ENCODE results near the gene SLC25A4.
A peak's percentile ranks its signal among the peaks of the same experiment; 100 is the strongest.
"Not testable (repeated sequence)": the region's sequence is repeated elsewhere in the genome, so short reads cannot be mapped to it uniquely, and the experiment has no call there.

The SLC25A4 gene

GRCh38 chr4:185115827-185116232, 27.2 kb upstream of the SLC25A4 start:
- TF ChIP-seq TCF4 (CRISPR knock-in tag; IDR thresholded peaks at IDR 0.05; ENCODE audit: borderline replicate concordance) (peak; percentile 78; the same call in 1 of the 2 replicates), ZFP3 (CRISPR knock-in tag; IDR thresholded peaks at IDR 0.05) (peak; percentile 79), ZNF8 (CRISPR knock-in tag; IDR thresholded peaks at IDR 0.05) (no peak)
- TF ChIP-seq, protein P1, sequence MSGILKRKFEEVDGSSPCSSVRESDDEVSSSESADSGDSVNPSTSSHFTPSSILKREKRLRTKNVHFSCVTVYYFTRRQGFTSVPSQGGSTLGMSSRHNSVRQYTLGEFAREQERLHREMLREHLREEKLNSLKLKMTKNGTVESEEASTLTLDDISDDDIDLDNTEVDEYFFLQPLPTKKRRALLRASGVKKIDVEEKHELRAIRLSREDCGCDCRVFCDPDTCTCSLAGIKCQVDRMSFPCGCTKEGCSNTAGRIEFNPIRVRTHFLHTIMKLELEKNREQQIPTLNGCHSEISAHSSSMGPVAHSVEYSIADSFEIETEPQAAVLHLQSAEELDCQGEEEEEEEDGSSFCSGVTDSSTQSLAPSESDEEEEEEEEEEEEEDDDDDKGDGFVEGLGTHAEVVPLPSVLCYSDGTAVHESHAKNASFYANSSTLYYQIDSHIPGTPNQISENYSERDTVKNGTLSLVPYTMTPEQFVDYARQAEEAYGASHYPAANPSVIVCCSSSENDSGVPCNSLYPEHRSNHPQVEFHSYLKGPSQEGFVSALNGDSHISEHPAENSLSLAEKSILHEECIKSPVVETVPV (CRISPR knock-in tag; IDR thresholded peaks at IDR 0.05) = no peak
- peak; percentile 89 for ATAC-seq

DNA sequence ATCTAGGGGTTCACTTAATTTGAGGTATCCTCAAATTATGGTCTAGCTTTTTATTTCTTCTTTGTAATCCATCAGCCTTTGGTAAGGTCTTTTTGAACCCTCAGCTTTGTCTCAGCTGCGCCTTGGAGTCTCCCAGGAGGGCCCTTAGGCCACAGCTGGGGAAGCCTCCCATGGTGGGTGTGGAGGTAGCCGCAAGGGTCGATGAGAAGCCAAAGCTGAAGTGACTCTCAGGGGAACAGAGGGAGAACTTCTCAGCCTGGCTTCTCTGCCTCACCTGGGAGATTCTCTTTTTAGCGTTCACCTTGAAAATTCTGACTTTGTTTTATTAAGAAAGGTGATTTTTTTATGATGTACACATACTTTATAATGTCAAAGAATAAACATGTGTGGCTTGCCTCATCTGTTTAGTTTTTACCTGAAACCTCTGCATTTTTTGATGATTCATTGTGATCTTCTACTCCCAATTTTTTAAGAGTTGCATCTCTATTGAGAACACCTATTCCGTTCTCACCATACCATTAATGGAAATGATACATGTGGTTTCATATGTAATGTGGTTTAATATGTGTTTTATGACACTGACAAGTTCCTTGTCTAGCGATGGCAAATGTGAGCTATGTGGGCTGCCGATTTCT, 25.6 kb upstream of the SLC25A4 start:
- ATAC-seq = no peak
- TF ChIP-seq PATZ1 (CRISPR knock-in tag; IDR thresholded peaks at IDR 0.05; ENCODE audit: borderline replicate concordance) (no peak), TSHZ2 (CRISPR knock-in tag; IDR thresholded peaks at IDR 0.05) (no peak), SNAI2 (CRISPR knock-in tag; IDR thresholded peaks at IDR 0.05) (no peak), ARNTL (CRISPR knock-in tag; IDR thresholded peaks at IDR 0.05; ENCODE audit: borderline replicate concordance, low read depth) (no peak), TCF4 (CRISPR knock-in tag; IDR thresholded peaks at IDR 0.05; ENCODE audit: borderline replicate concordance) (no peak), CSDC2 (CRISPR knock-in tag; IDR thresholded peaks at IDR 0.05) (no peak), RARB (CRISPR knock-in tag; IDR thresholded peaks at IDR 0.05) (no peak), ESRRG (CRISPR knock-in tag; IDR thresholded peaks at IDR 0.05) (no peak), TOX (CRISPR knock-in tag; IDR thresholded peaks at IDR 0.05; ENCODE audit: borderline replicate concordance) (no peak), CREB5 (CRISPR knock-in tag; IDR thresholded peaks at IDR 0.05; ENCODE audit: low read depth) (no peak), GLIS3 (CRISPR knock-in tag; IDR thresholded peaks at IDR 0.05) (no peak), ZNF565 (CRISPR knock-in tag; conservative IDR thresholded peaks at IDR 0.05; ENCODE audit: low read depth) (no peak)
- TF ChIP-seq, protein P2, sequence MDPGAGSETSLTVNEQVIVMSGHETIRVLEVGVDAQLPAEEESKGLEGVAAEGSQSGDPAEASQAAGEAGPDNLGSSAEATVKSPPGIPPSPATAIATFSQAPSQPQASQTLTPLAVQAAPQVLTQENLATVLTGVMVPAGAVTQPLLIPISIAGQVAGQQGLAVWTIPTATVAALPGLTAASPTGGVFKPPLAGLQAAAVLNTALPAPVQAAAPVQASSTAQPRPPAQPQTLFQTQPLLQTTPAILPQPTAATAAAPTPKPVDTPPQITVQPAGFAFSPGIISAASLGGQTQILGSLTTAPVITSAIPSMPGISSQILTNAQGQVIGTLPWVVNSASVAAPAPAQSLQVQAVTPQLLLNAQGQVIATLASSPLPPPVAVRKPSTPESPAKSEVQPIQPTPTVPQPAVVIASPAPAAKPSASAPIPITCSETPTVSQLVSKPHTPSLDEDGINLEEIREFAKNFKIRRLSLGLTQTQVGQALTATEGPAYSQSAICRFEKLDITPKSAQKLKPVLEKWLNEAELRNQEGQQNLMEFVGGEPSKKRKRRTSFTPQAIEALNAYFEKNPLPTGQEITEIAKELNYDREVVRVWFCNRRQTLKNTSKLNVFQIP (CRISPR knock-in tag; IDR thresholded peaks at IDR 0.05; ENCODE audit: borderline replicate concordance, low read depth) = no peak

DNA sequence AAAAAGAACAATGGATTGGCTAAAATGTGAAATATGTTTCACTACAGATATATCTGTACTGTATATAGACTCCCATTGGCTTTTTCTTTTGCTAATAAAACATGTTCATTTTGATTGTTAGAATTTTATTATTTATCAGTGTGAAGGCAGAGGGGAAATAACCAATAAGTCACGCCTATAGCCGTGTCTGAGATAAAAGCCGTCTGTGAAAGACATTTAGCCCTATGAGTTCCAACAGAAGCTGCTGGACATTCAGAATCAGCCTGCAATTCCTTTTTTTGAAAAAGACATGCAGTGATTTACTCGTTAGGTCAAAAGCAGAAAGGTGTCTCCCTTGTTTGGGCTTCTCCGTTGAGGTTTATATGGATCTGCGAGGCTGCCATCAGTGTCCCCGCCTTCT, 24.2 kb upstream of the SLC25A4 start:
- ATAC-seq = no peak
- TF ChIP-seq RARB (CRISPR knock-in tag; IDR thresholded peaks at IDR 0.05) = no peak

- not testable (repeated sequence) for ATAC-seq
These were observed 23.6 kb upstream of the SLC25A4 start for GRCh38 chr4:185119467-185119866.

Data from SK-N-SH treated with all-trans-retinoic acid at 6 μM for 48 hours (cell line).